Measurements from ENCODE around the gene NSUN7. TPM values are rescaled to one million over a fixed set of nuclear protein-coding genes. Genes with fewer than 3 reads are reported as not detected.

NSUN7 gene
- total and polyA plus RNA-seq, 2 donors (not counting 1 experiment from before 2014, with no cell fraction given) = 0.33 TPM; not detected in 1

GRCh38 chr4:40736910-40737309 lies 12.8 kb upstream of the NSUN7 start:
- no peak overlapping the region for H3K4me2 ChIP-seq (ENCODE audit: extremely low read depth, insufficient read depth, low read length)
- no peaks in the 10 kb centered on the region for H3K36me3 ChIP-seq (ENCODE audit: control insufficient read depth, insufficient read depth, low read length)
- no peak overlapping the region for H2AFZ ChIP-seq (ENCODE audit: low read length)
- TF ChIP-seq EZH2 (IDR thresholded peaks at IDR 0.05; ENCODE audit: low read length, missing control alignments) (no peak), CTCF (conservative IDR thresholded peaks at IDR 0.05 in 1 of 2, IDR thresholded peaks at IDR 0.05 in 1 of 2; ENCODE audit: low read depth in 1 of 2, low read length in 2 of 2) (peak; percentile 15 to 47)
- H3K4me1 ChIP-seq (ENCODE audit: control insufficient read depth, extremely low read depth, insufficient read depth, low read length) = no peaks in the 10 kb centered on the region
- no peaks in the 10 kb centered on the region for H4K20me1 ChIP-seq (ENCODE audit: control insufficient read depth, extremely low read depth, insufficient read depth, low read length)
- H3K27ac ChIP-seq (ENCODE audit: insufficient read depth, low read length) = no peak overlapping the region
- no peaks in the 10 kb centered on the region for H3K9me3 ChIP-seq (ENCODE audit: control insufficient read depth, insufficient read depth, low read depth, low read length)
- no peaks in the 10 kb centered on the region for H3K27me3 ChIP-seq (ENCODE audit: control insufficient read depth, insufficient read depth, low read length)
- no peak overlapping the region for H3K4me3 ChIP-seq (replicated peaks in 1 of 4; ENCODE audit: control extremely low read depth in 1 of 4, insufficient read depth in 1 of 4, low read depth in 3 of 4, low read length in 4 of 4)
- no peaks in the 10 kb centered on the region for H3K79me2 ChIP-seq (ENCODE audit: control insufficient read depth, insufficient read depth, low read length)
- peak; percentile 36 to 72 for DNase-seq (ENCODE audit: low read depth in 2 of 2)
- no peak overlapping the region for H3K9ac ChIP-seq (ENCODE audit: insufficient read depth, low read length)

GRCh38 chr4:40737879-40738278 lies 11.9 kb upstream of the NSUN7 start:
- Histone ChIP-seq H2AFZ (ENCODE audit: low read length) (no peak overlapping the region), H3K9ac (ENCODE audit: insufficient read depth, low read length) (no peak overlapping the region), H3K9me3 (ENCODE audit: control insufficient read depth, insufficient read depth, low read depth, low read length) (no peaks in the 10 kb centered on the region), H3K27ac (ENCODE audit: insufficient read depth, low read length) (no peak overlapping the region), H3K4me2 (ENCODE audit: extremely low read depth, insufficient read depth, low read length) (no peak overlapping the region), H4K20me1 (ENCODE audit: control insufficient read depth, extremely low read depth, insufficient read depth, low read length) (no peaks in the 10 kb centered on the region), H3K4me1 (ENCODE audit: control insufficient read depth, extremely low read depth, insufficient read depth, low read length) (no peaks in the 10 kb centered on the region), H3K4me3 (replicated peaks in 1 of 4; ENCODE audit: control extremely low read depth in 1 of 4, insufficient read depth in 1 of 4, low read depth in 3 of 4, low read length in 4 of 4) (no peak overlapping the region), H3K79me2 (ENCODE audit: control insufficient read depth, insufficient read depth, low read length) (no peaks in the 10 kb centered on the region), H3K36me3 (ENCODE audit: control insufficient read depth, insufficient read depth, low read length) (no peaks in the 10 kb centered on the region), H3K27me3 (ENCODE audit: control insufficient read depth, insufficient read depth, low read length) (no peaks in the 10 kb centered on the region)
- TF ChIP-seq EZH2 (IDR thresholded peaks at IDR 0.05; ENCODE audit: low read length, missing control alignments) (no peak), CTCF (conservative IDR thresholded peaks at IDR 0.05 in 1 of 2, IDR thresholded peaks at IDR 0.05 in 1 of 2; ENCODE audit: low read depth in 1 of 2, low read length in 2 of 2) (no peak)
- no peak for DNase-seq (ENCODE audit: low read depth in 2 of 2)

GRCh38 chr4:40739347-40739746 lies 10.4 kb upstream of the NSUN7 start:
- TF ChIP-seq EZH2 (IDR thresholded peaks at IDR 0.05; ENCODE audit: low read length, missing control alignments) (no peak), CTCF (conservative IDR thresholded peaks at IDR 0.05 in 1 of 2, IDR thresholded peaks at IDR 0.05 in 1 of 2; ENCODE audit: low read depth in 1 of 2, low read length in 2 of 2) (no peak)
- H2AFZ ChIP-seq (ENCODE audit: low read length) = no peak overlapping the region
- no peaks in the 10 kb centered on the region for H3K9me3 ChIP-seq (ENCODE audit: control insufficient read depth, insufficient read depth, low read depth, low read length)

More at GRCh38 chr4:40739347-40739746, 10.4 kb upstream of the NSUN7 start:
- Histone ChIP-seq H3K4me1 (ENCODE audit: control insufficient read depth, extremely low read depth, insufficient read depth, low read length) (no peaks in the 10 kb centered on the region), H4K20me1 (ENCODE audit: control insufficient read depth, extremely low read depth, insufficient read depth, low read length) (no peaks in the 10 kb centered on the region), H3K27me3 (ENCODE audit: control insufficient read depth, insufficient read depth, low read length) (no peaks in the 10 kb centered on the region), H3K79me2 (ENCODE audit: control insufficient read depth, insufficient read depth, low read length) (no peaks in the 10 kb centered on the region), H3K36me3 (ENCODE audit: control insufficient read depth, insufficient read depth, low read length) (no peaks in the 10 kb centered on the region), H3K9ac (ENCODE audit: insufficient read depth, low read length) (no peak overlapping the region), H3K27ac (ENCODE audit: insufficient read depth, low read length) (no peak overlapping the region), H3K4me3 (replicated peaks in 1 of 4; ENCODE audit: control extremely low read depth in 1 of 4, insufficient read depth in 1 of 4, low read depth in 3 of 4, low read length in 4 of 4) (no peak overlapping the region), H3K4me2 (ENCODE audit: extremely low read depth, insufficient read depth, low read length) (no peak overlapping the region)
- DNase-seq (ENCODE audit: low read depth in 2 of 2) = no peak

Data from fibroblast of lung (primary cell).